ENCODE measurements around the gene LDLRAD3.

- TF ChIP-seq POLR2A (IDR thresholded peaks at IDR 0.05) = no peak
- TF ChIP-seq, protein P1, sequence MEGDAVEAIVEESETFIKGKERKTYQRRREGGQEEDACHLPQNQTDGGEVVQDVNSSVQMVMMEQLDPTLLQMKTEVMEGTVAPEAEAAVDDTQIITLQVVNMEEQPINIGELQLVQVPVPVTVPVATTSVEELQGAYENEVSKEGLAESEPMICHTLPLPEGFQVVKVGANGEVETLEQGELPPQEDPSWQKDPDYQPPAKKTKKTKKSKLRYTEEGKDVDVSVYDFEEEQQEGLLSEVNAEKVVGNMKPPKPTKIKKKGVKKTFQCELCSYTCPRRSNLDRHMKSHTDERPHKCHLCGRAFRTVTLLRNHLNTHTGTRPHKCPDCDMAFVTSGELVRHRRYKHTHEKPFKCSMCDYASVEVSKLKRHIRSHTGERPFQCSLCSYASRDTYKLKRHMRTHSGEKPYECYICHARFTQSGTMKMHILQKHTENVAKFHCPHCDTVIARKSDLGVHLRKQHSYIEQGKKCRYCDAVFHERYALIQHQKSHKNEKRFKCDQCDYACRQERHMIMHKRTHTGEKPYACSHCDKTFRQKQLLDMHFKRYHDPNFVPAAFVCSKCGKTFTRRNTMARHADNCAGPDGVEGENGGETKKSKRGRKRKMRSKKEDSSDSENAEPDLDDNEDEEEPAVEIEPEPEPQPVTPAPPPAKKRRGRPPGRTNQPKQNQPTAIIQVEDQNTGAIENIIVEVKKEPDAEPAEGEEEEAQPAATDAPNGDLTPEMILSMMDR (IDR thresholded peaks at IDR 0.05) = no peak
Observed at GRCh38 chr11:36227044-36227443, 283.2 kb downstream of the LDLRAD3 start.
